Adrenal gland (tissue), 5 donors: ENCODE data around the gene CREBBP.

Source experiments
- CTCF ChIP-seq, 6 experiments: fragments of 450-650 bp in 4 of 6; fragments of 200-600 bp in 2 of 6; sonication (generic) in 1 of 6; IDR thresholded peaks; 1 replicate in 5 of 6; 2 replicates in 1 of 6; pipeline versions ENCODE4 v1.5.1 to v1.8.0; 2016 to 2021; ENCODE audit warnings: antibody characterized with exemption in 6 of 6, mild to moderate bottlenecking in 2 of 6, moderate library complexity in 1 of 6
- POLR2A ChIP-seq, 2 donors: fragments of 450-650 bp; IDR thresholded peaks; one replicate each; pipeline ENCODE4 v1.6.1; 2017; ENCODE audit warnings: antibody characterized with exemption in 2 of 2, mild to moderate bottlenecking in 2 of 2, moderate library complexity in 1 of 2
- donor health status: DM: no; HTN: no; CAD: no.

DNA sequence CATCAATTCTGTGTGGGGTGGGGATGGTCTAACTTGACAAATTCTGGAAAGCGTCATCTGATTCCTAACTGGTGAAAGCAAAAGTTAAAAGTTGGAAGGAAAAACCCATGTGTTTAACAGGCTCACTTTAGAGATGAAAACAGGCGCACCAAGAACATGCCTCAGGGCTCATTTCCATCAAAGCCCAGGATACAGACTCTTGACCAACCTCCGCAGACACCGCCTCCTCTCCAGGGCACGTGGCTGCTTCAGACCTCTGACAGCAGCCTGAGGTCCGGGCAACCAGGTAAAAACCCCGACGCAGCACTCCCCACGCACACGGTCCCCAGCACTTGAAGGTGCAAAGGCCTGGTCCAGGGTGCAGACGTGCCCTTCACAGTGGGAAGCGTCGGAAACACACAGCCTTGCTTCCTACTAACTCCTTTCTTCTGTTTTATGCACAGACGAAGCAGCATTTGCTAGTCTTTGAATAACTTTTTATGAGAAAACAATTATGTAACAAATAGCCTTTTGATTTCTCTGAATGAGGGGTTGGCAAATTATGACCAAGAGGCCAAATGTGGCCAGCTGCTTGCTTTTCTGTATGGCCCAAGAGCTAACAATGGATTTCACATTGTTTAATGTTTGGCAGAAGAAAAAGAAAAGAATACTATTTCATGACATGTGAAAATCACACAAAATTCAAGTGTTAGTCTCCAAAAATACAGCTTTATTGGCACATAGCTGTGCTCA lies 119.0 kb downstream of the CREBBP start:
- no peak for TF ChIP-seq CTCF (IDR thresholded peaks at IDR 0.05)
- TF ChIP-seq POLR2A (IDR thresholded peaks at IDR 0.05) = no peak
